Endothelial cell of umbilical vein (primary cell): ENCODE data around the gene COL13A1. TPM values are rescaled to one million over a fixed set of nuclear protein-coding genes. Genes with fewer than 3 reads are reported as not detected.

ENCODE experiments used
- BruUV-seq: library from RNA; stranded (reverse); fragments of 400-500 nt; replicated peaks from 2 replicates; lab custom pipeline; 2021; lab: Mats Ljungman, UMichigan
- CTCF ChIA-PET: fragments of 300-600, 350-600 bp; sonication (Branson Sonifier 250); formaldehyde crosslinking; loops from one replicate; lab custom pipeline; 2021; ENCODE audit warnings: antibody characterized with exemption, inconsistent platforms; lab: Charles Lee
- POLR2A ChIA-PET: fragments of 300-600, 350-600 bp; sonication (Branson Sonifier 250); formaldehyde crosslinking; loops from one replicate; lab custom pipeline; 2021; ENCODE audit warnings: antibody characterized with exemption, inconsistent platforms; lab: Charles Lee
- DNase-seq: peaks from one replicate; pipeline ENCODE4 v3.0.0-alpha.2; 2011; ENCODE audit warnings: low read depth, low spot score
- FAIRE-seq: peaks from 2 replicates; lab custom pipeline; 2011; peaks lifted over from hg19 to GRCh38; lab: Jason Lieb, UNC
- H2AFZ ChIP-seq: 2 replicates; pipeline ENCODE4 v1.6.0; 2012; ENCODE audit warnings: low read depth, low read length, control low read depth, inconsistent platforms
- H3K27ac ChIP-seq: 2 replicates; pipeline ENCODE4 v1.5.1; 2011; ENCODE audit warnings: low read depth, mild to moderate bottlenecking, control low read depth, low read length, moderate library complexity; ENCODE audit not compliant: insufficient read depth
- H3K27me3 ChIP-seq, 2 experiments: 2 replicates each; pipeline versions ENCODE4 v1.6.0 to v1.6.1; 2011; ENCODE audit warnings: low read length in 2 of 2, mixed read lengths in 1 of 2; ENCODE audit not compliant: control insufficient read depth in 2 of 2, insufficient read depth in 2 of 2
- H3K36me3 ChIP-seq, 2 experiments: 2 replicates in 1 of 2; 3 replicates in 1 of 2; pipeline ENCODE4 v1.5.1; 2011; ENCODE audit warnings: low read length in 2 of 2, mild to moderate bottlenecking in 1 of 2, moderate library complexity in 1 of 2; ENCODE audit not compliant: control insufficient read depth in 2 of 2, insufficient read depth in 2 of 2; ENCODE audit errors: extremely low read depth in 1 of 2
- H3K4me1 ChIP-seq: 3 replicates; pipeline ENCODE4 v1.5.1; 2011; ENCODE audit warnings: mild to moderate bottlenecking, low read length; ENCODE audit not compliant: control insufficient read depth, insufficient read depth; ENCODE audit errors: extremely low read depth
- H3K4me2 ChIP-seq: 2 replicates; pipeline ENCODE4 v1.6.1; 2011; ENCODE audit warnings: low read length, control low read depth, mixed read lengths; ENCODE audit not compliant: insufficient read depth
- H3K4me3 ChIP-seq, 3 experiments: fragments of 200-600 bp in 1 of 3; sonication (generic), shearing (Covaris generic) in 1 of 3; replicated peaks in 1 of 3; 2 replicates each; pipeline ENCODE4 v1.5.1; 2011 to 2016; ENCODE audit warnings: control low read depth in 3 of 3, low read length in 3 of 3, mild to moderate bottlenecking in 2 of 3, inconsistent platforms in 1 of 3, low read depth in 1 of 3, moderate library complexity in 1 of 3; ENCODE audit not compliant: insufficient read depth in 1 of 3
- H3K79me2 ChIP-seq: 2 replicates; pipeline ENCODE4 v1.6.0; 2012; ENCODE audit warnings: low read length, inconsistent platforms; ENCODE audit not compliant: control insufficient read depth, insufficient read depth
- H3K9ac ChIP-seq: replicated peaks from 2 replicates; pipeline ENCODE3; 2011; ENCODE audit warnings: low read length, control low read depth; ENCODE audit not compliant: insufficient read depth; ENCODE audit errors: extremely low read depth
- H3K9me1 ChIP-seq: replicated peaks from 3 replicates; pipeline ENCODE4 v1.6.0; 2011; ENCODE audit warnings: mild to moderate bottlenecking, low read length; ENCODE audit not compliant: control insufficient read depth, insufficient read depth; ENCODE audit errors: extremely low read depth
- H3K9me3 ChIP-seq: replicated peaks from 2 replicates; pipeline ENCODE4 v1.5.1; 2012; ENCODE audit warnings: low read length, inconsistent platforms; ENCODE audit not compliant: control insufficient read depth, insufficient read depth
- H4K20me1 ChIP-seq: replicated peaks from 2 replicates; pipeline ENCODE3; 2011; ENCODE audit warnings: mild to moderate bottlenecking, low read length; ENCODE audit not compliant: control insufficient read depth, insufficient read depth; ENCODE audit errors: extremely low read depth
- FOS ChIP-seq: IDR thresholded peaks from 2 replicates; pipeline ENCODE4 v1.6.1; 2011; ENCODE audit warnings: mild to moderate bottlenecking, low read length, moderate library complexity, borderline replicate concordance; ENCODE audit not compliant: insufficient read depth
- GATA2 ChIP-seq: IDR thresholded peaks from 2 replicates; pipeline ENCODE4 v1.7.0; 2011; ENCODE audit warnings: low read depth, mild to moderate bottlenecking, moderate library complexity, mixed read lengths, low read length; ENCODE audit not compliant: insufficient read length, insufficient read depth
- JUN ChIP-seq: IDR thresholded peaks from 2 replicates; pipeline ENCODE4 v1.6.1; 2011; ENCODE audit warnings: borderline replicate concordance, low read depth; ENCODE audit not compliant: insufficient read length, insufficient read depth
- MYC ChIP-seq: IDR thresholded peaks from one replicate; pipeline ENCODE4 v1.6.1; 2011; ENCODE audit warnings: mild to moderate bottlenecking, low read depth, low read length
- dilution Hi-C: fragments of 300-500 bp; cut with MboI; formaldehyde crosslinking; loops from one replicate; pipeline ENCODE4 v1.15.0; 2019; ENCODE audit warnings: low sequenced_read_pairs; ENCODE audit not compliant: extremely low pct_ligation_motif_present
- intact Hi-C: fragments of 100-400 bp; cut with micrococcal nuclease; formaldehyde crosslinking; loops from one replicate; pipeline ENCODE4 v1.10.0; 2022
- polyA plus RNA-seq, 4 experiments: library from polyadenylated mRNA; depleted of rRNA in 3 of 4; stranded (reverse) in 3 of 4; unstranded in 1 of 4; fragments of >200 nt; gene quantifications; 2 replicates each; pipeline versions ENCODE4 v1.2.1 to v1.2.3, GENCODE V29; 2011 to 2012; ENCODE audit warnings: missing spikeins in 1 of 4
- total RNA-seq: library from RNA; stranded (reverse); gene quantifications from 2 replicates; pipeline ENCODE4 v1.2.3, GENCODE V29; 2021
- TF ChIP-seq, protein P1 (sequence below): IDR thresholded peaks from 2 replicates; pipeline ENCODE4 v1.6.1; 2011; ENCODE audit not compliant: insufficient read depth, insufficient read length

Gene COL13A1
- total and polyA plus RNA-seq, 2 donors (not counting 3 experiments of a cell fraction or from before 2014, with no cell fraction given): 21.4 to 47.5 TPM

DNA sequence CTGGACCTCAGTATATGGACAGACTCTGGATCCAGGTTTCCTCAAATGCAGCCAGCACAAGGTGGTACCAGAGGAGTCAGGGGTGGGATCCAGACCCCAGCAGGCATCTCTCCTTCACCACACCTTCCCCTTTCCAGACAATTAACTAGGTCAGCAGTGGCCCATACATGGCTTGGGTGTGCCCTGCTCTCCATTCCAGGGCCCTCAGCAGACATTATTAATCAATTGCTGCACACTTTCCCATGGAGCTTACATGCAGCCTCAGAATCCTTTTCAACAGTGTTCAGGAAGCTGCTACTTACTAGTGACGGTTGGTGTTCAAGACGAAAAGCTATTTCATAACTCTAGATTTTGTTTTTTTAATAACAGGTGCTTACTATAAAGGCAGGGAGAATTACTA, 6.0 kb downstream of the COL13A1 start:
- Histone ChIP-seq H3K9ac (peak overlapping the region; percentile 3), H3K4me1 (peaks cover 43% of the 10 kb centered on the region), H2AFZ (no peak overlapping the region), H4K20me1 (no peaks in the 10 kb centered on the region), H3K9me1 (no peaks in the 10 kb centered on the region), H3K4me3 (no peak overlapping the region), H3K4me2 (peak overlapping the region; percentile 52), H3K79me2 (peaks cover 97% of the 10 kb centered on the region), H3K27ac (peak overlapping the region; percentile 72), H3K27me3 (no peaks in the 10 kb centered on the region), H3K36me3 (no peaks in the 10 kb centered on the region), H3K9me3 (no peaks in the 10 kb centered on the region)
- dilution Hi-C loops: no loop called here
- CTCF ChIA-PET: interaction anchor here (0.9 to 3.4 kb wide), 6 partner anchors 8 to 107 kb away, joined by 4 to 13 read pairs (median 6); no protein-coding TSS in a partner anchor
- DNase-seq (peak; percentile 10), FAIRE-seq (peak; percentile 69)
- intact Hi-C loops: loop anchor here (1.0 kb wide), 1 partner anchor 12 kb away; no protein-coding TSS in a partner anchor
- TF ChIP-seq FOS (no peak), JUN (no peak), GATA2 (no peak), MYC (no peak)
- TF ChIP-seq, protein P1, sequence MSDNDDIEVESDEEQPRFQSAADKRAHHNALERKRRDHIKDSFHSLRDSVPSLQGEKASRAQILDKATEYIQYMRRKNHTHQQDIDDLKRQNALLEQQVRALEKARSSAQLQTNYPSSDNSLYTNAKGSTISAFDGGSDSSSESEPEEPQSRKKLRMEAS: no peak
- POLR2A ChIA-PET: interaction anchor here (1.0 kb wide), 1 partner anchor 12 kb away, joined by 3 read pairs; no protein-coding TSS in a partner anchor
- no TSS peak for BruUV-seq

- no peaks in the 10 kb centered on the region for H3K9me1 ChIP-seq
- TF ChIP-seq MYC: no peak
- H3K9me3 ChIP-seq: no peaks in the 10 kb centered on the region
- no peak overlapping the region for H3K4me2 ChIP-seq
- no peak for FAIRE-seq
- H3K4me3 ChIP-seq: no peak overlapping the region
- peaks cover 95% of the 10 kb centered on the region for H3K79me2 ChIP-seq
- H3K4me1 ChIP-seq: peaks cover 35% of the 10 kb centered on the region
- H3K9ac ChIP-seq: no peak overlapping the region
- no peak for DNase-seq
- no peak overlapping the region for H3K27ac ChIP-seq
- dilution Hi-C loops: no loop called here
- CTCF ChIA-PET: interaction anchor here (0.9 to 3.4 kb wide), 8 partner anchors 8 to 164 kb away, joined by 3 to 13 read pairs (median 4); no protein-coding TSS in a partner anchor
- no peak overlapping the region for H2AFZ ChIP-seq
- BruUV-seq: no TSS peak
- POLR2A ChIA-PET: no interaction called here
- no peaks in the 10 kb centered on the region for H4K20me1 ChIP-seq
- no peaks in the 10 kb centered on the region for H3K27me3 ChIP-seq
- intact Hi-C loops: no loop called here
- no peaks in the 10 kb centered on the region for H3K36me3 ChIP-seq
Observed at GRCh38 chr10:69809318-69809717, 7.6 kb downstream of the COL13A1 start.
